ENCODE measurements around the gene OR1M1.
"Not testable (repeated sequence)": the region's sequence is repeated elsewhere in the genome, so short reads cannot be mapped to it uniquely, and the experiment has no call there.

The OR1M1 gene

GRCh38 chr19:9086761-9087160 lies at the start of gene OR1M1:
TSS of gene OR1M1 (plus strand) at chr19:9087061. CDS start at chr19:9093245, 6,184 bp downstream.
- DNase-seq: no peak
- intact Hi-C loops (cut with DNase I): no loop called here

GRCh38 chr19:9037400-9038062 lies 49.3 kb upstream of the OR1M1 start:
- peak in 1 of 10 donors; percentile 11 for DNase-seq
- intact Hi-C loops (cut with DNase I): no loop called here

- DNase-seq: no peak
- intact Hi-C loops (cut with DNase I): no loop called here
These were observed 47.1 kb upstream of the OR1M1 start for GRCh38 chr19:9039728-9040127.

GRCh38 chr19:9040131-9040530 lies 46.7 kb upstream of the OR1M1 start:
- intact Hi-C loops (cut with DNase I): no loop called here
- DNase-seq: peak in 1 of 10 donors; percentile 24

- peak in 1 of 10 donors; percentile 12 for DNase-seq
- intact Hi-C loops (cut with DNase I): no loop called here
These were observed 45.8 kb upstream of the OR1M1 start for GRCh38 chr19:9041023-9041422.

- DNase-seq: no peak
- intact Hi-C loops (cut with DNase I): no loop called here
These were observed 43.3 kb upstream of the OR1M1 start for GRCh38 chr19:9043524-9043923.

- DNase-seq: no peak
- intact Hi-C loops (cut with DNase I): no loop called here
These were observed 42.4 kb upstream of the OR1M1 start for GRCh38 chr19:9044449-9044848.

- peak in 1 of 10 donors; percentile 5 for DNase-seq
- intact Hi-C loops (cut with DNase I): no loop called here
These were observed 40.2 kb upstream of the OR1M1 start for GRCh38 chr19:9046694-9047093.

GRCh38 chr19:9052894-9053293 lies 34.0 kb upstream of the OR1M1 start:
- intact Hi-C loops (cut with DNase I): no loop called here
- no peak for DNase-seq

GRCh38 chr19:9053674-9054073 lies 33.2 kb upstream of the OR1M1 start:
- DNase-seq; intact Hi-C loops (cut with DNase I): not testable (repeated sequence)

- intact Hi-C loops (cut with DNase I): no loop called here
- DNase-seq: no peak
These were observed 32.7 kb upstream of the OR1M1 start for GRCh38 chr19:9054207-9054606.

- intact Hi-C loops (cut with DNase I): no loop called here
These were observed 32.1 kb upstream of the OR1M1 start for GRCh38 chr19:9054765-9055164.

GRCh38 chr19:9056131-9056530 lies 30.7 kb upstream of the OR1M1 start:
- DNase-seq; intact Hi-C loops (cut with DNase I): not testable (repeated sequence)

More at GRCh38 chr19:9054765-9055164, 32.1 kb upstream of the OR1M1 start:
- DNase-seq: no peak

- intact Hi-C loops (cut with DNase I): no loop called here
- no peak for DNase-seq
These were observed 29.2 kb upstream of the OR1M1 start for GRCh38 chr19:9057505-9058258.

GRCh38 chr19:9058905-9059667 lies 27.8 kb upstream of the OR1M1 start:
- no peak for DNase-seq
- intact Hi-C loops (cut with DNase I): no loop called here

GRCh38 chr19:9060564-9061340 lies 26.1 kb upstream of the OR1M1 start:
- intact Hi-C loops (cut with DNase I): no loop called here
- DNase-seq: no peak

- intact Hi-C loops (cut with DNase I): no loop called here
- peak in 1 of 10 donors; percentile 55 for DNase-seq
These were observed 25.0 kb upstream of the OR1M1 start for GRCh38 chr19:9061879-9062278.

- DNase-seq: peak in 1 of 10 donors; percentile 66
- intact Hi-C loops (cut with DNase I): no loop called here
These were observed 21.3 kb upstream of the OR1M1 start for GRCh38 chr19:9065457-9066014.

GRCh38 chr19:9070066-9070465 lies 16.8 kb upstream of the OR1M1 start:
- DNase-seq: peak in 1 of 10 donors; percentile 32
- intact Hi-C loops (cut with DNase I): no loop called here

- intact Hi-C loops (cut with DNase I): not testable (repeated sequence)
- DNase-seq: peak in 1 of 10 donors; percentile 16
These were observed 15.1 kb upstream of the OR1M1 start for GRCh38 chr19:9071720-9072119.
